Left hindlimb (tissue), 1 donor: ENCODE data around the gene GMDS.

Experiments
- DNase-seq: peaks from one replicate; pipeline ENCODE4 v3.0.0-alpha.2; 2018

Gene GMDS

GRCh38 chr6:2173203-2173961, 72.0 kb downstream of the GMDS start:
- DNase-seq: no peak

- no peak for DNase-seq
These were observed 73.7 kb downstream of the GMDS start for GRCh38 chr6:2171728-2172127.

GRCh38 chr6:2168480-2168879, 76.9 kb downstream of the GMDS start:
- no peak for DNase-seq

- no peak for DNase-seq
These were observed 78.7 kb downstream of the GMDS start for GRCh38 chr6:2166717-2167116.

DNA sequence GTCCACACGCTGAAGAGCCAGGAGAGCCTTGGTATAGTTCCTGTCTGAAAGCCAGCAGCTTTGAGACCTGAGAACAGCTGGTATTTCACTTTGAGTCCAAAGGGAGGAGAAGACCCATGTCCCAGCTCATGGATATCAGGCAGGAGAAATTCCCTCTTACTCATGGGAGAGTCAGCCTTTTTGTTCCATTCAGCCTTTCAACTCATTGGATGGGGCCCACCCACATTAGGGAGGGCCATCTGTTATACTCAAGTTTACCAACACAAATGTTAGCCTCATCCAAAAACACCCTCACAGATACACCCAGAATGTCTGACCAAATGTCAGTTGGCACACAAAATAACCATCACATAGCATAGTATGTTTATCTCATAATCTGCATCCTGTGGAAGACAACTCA, 80.1 kb downstream of the GMDS start:
- DNase-seq: no peak

- no peak for DNase-seq
These were observed 80.9 kb downstream of the GMDS start for GRCh38 chr6:2164481-2164880.

- DNase-seq: no peak
These were observed 83.3 kb downstream of the GMDS start for GRCh38 chr6:2162079-2162445.

DNA sequence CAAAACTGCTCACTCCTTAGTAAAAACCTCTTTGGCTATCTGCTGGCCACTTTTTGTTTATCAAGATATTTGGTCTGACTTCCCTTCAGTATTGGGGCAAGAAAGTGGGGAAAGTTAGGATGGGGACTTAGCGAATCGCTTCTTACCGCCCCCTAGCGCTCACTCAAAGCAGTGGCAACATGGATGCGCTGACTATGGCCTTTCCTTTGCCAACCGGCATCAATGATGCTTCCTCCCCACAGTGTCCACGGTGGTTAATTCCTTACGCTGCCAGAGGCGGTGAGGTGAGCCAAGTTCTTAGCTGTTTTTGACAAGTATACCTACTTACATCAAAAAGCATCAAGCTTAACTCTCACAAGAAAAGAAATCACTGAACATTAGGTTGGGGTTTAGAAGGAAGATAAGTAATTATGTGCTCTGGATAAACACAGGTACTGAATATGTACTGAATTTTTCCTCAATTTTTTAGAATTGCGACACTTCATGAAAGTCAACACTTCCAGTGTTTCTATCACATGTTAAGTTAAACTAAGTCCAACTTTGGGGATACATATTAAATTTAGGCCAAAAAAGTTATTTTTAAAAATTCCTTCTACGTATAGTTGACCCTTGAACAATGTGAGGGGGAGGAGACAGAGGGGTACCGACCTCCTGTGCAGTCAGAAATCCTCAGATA, 86.7 kb downstream of the GMDS start:
- DNase-seq: no peak

GRCh38 chr6:2157441-2158127, 87.8 kb downstream of the GMDS start:
- DNase-seq: no peak

DNA sequence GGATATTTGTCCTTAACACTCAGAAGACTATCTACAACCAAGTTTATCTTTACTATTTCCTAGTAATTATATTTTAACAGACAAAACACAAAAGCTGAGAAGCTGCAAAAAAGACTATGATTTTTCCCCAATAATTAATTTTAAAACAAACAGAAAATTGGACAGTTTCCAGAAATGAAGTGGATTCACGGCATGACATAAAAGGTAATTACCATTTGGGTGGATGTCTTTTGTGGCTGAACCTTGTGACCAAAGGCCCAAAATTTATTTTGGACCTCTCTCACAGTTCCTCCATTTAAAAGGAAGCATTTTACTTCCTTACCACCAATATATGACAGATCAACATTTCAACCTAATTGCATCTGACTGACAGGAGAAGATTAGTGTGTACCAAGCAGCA, 90.2 kb downstream of the GMDS start:
- DNase-seq: no peak

- no peak for DNase-seq
These were observed 95.9 kb downstream of the GMDS start for GRCh38 chr6:2149361-2150006.

GRCh38 chr6:2148748-2149147, 96.7 kb downstream of the GMDS start:
- no peak for DNase-seq

GRCh38 chr6:2147766-2148448, 97.5 kb downstream of the GMDS start:
- no peak for DNase-seq

DNA sequence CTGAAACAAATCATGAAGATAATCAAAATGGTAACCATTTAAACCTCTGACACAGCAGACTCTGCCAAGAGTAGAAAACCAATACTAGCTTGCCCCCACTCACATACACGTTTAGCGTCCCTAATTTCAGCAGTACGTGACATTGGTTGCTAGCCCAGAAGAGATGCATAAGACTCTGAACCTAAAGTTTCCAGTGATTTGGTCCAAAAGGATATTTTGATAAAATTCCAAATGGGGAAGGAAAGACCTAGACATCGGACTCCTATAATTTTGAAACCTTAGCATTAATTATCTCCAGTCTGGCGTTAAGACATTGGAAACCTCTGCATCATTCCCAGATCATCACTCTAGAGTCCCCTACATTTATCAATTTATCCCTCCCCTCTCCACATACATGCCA, 98.1 kb downstream of the GMDS start:
- no peak for DNase-seq

GRCh38 chr6:2144210-2144609, 101.2 kb downstream of the GMDS start:
- DNase-seq: no peak

GRCh38 chr6:2141644-2142290, 103.6 kb downstream of the GMDS start:
- DNase-seq: no peak

GRCh38 chr6:2140438-2141128, 104.8 kb downstream of the GMDS start:
- no peak for DNase-seq

DNA sequence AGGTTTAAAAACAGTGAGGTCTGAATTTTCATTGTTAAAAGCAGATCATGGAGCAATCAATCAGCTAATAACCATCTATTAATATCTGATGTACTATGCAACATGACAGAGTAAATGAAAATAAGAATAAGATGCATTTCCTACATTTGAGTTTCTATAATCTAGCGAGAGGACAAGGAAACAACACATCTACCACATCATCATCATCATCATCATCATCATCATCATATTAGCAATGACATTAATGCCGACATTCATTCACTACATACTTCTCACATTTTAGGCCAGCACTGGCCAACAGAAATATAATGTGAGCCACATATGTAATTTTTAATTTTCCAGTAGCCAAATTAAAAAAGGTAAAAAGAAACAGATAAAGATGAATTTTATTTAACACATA, 110.0 kb downstream of the GMDS start:
- DNase-seq: no peak

- no peak for DNase-seq
These were observed 110.9 kb downstream of the GMDS start for GRCh38 chr6:2134554-2134953.

DNA sequence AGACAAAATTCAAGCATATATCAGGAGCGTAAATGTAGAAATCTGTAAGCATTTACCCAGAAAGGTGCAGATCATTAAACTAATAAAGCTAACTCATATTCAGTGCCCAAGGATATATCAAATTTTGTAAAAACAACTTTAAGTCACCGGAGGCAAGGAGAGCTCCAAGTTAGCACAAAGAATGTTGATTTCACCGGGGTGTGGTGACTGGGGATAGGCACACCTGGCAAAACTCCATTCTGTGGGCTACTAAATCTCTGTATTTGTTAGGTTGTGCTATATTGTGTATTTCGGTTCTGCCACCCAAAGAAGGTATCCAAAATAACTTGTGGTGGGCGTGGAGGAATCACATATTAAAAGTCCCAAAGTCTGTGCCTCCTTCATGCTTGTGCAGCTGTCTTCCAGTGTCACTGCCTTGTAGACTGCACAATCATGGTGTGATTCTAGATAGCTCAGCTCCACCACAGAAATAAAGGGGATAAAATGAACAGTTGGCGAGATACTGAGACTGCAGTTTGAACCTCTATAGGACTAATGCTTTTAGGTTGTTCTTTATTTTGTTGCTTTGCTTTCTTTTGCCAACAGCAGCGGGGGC, 111.6 kb downstream of the GMDS start:
- DNase-seq: no peak

DNA sequence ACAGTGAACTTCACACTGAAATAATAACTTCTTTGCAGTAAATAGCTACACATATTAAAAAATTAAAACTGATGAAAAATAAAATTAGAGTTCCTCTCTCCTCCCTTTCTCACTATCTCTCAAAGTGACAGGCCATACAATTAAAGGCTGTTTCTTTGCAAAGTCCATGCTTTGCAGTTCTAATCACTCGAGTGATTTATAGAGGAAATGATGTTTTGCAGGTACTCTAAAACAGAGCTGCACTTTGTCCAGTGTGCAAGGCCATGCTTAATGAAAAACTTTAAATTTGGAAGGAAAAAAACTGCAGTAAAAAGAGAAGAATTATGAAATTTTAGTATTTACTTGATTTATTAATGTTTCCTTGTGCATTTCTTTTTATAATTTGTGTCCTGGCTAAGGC, 112.5 kb downstream of the GMDS start:
- DNase-seq: no peak
